ENCODE measurements around the gene PLEKHM3. TPM values are rescaled to one million over a fixed set of nuclear protein-coding genes. Genes with fewer than 3 reads are reported as not detected.

The PLEKHM3 gene
- total RNA-seq, 1 experiment from 2014 or later: 19.9 TPM

DNA sequence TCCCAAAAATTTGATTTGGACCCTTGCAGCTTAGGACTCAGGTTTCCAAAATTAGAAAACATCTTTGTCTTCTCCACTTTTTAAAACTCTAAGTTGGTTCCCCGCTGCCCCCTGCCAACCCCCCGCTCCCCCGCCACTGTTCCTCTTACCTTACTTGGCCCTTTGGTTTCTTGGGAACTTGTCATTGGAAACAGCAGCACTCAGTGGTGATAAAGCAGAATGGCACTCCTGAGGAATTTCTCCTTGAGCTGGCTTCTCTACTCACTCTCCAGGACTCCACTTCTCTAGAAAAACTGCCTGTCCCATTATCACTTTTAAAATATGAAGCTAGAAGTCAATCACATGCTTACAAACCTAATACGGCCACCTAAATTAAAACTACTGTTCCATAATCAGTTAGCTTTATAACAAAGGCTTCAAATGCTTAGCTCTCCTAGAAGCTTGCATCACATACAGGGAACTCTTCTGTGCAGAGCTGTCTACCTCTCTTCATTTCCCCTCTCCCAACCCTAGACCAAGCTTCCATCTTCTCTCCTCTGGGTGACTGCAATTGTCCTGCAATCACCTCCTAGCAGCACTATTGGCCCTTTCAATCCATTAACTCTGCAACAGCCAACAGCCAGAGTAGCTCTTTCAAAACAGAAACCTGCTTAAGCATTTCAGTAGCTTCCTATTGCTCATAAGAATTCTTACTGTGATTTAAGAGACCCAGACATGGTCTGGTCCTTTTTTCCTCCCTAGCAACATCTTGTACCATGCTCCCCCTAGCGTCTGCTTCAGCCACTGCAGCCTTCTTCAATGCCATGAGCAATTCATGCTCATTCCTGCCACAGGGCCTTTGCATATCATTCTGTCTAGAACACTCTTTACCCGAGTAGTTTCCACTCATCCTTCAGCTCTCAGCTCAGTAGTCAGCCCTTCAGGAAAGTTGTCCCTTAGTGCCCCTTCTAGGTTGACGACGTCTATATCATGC is 15.2 kb upstream of the PLEKHM3 start:
- Histone ChIP-seq H3K4me1 (ENCODE audit: low read length) (no peaks in the 10 kb centered on the region; the same call in 1 of the 2 replicates), H3K79me2 (ENCODE audit: low read length) (no peaks in the 10 kb centered on the region), H3K4me2 (ENCODE audit: low read depth, low read length, poor library complexity, severe bottlenecking) (no peak overlapping the region), H3K27ac (ENCODE audit: low read length) (no peak overlapping the region), H4K20me1 (ENCODE audit: insufficient read depth, low read depth, low read length) (no peaks in the 10 kb centered on the region), H3K9me2 (replicated peaks; ENCODE audit: insufficient read depth, low read length) (no peaks in the 10 kb centered on the region), H2AFZ (ENCODE audit: low read length) (no peak overlapping the region), H3K36me3 (ENCODE audit: insufficient read depth, low read length) (no peaks in the 10 kb centered on the region), H3K4me3 (ENCODE audit: low read length) (no peak overlapping the region), H3K9me3 (ENCODE audit: low read length) (no peaks in the 10 kb centered on the region), H3K27me3 (ENCODE audit: low read length) (no peaks in the 10 kb centered on the region), H3K9ac (ENCODE audit: low read length) (no peak overlapping the region)
- peak; percentile 90 for DNase-seq

DNA sequence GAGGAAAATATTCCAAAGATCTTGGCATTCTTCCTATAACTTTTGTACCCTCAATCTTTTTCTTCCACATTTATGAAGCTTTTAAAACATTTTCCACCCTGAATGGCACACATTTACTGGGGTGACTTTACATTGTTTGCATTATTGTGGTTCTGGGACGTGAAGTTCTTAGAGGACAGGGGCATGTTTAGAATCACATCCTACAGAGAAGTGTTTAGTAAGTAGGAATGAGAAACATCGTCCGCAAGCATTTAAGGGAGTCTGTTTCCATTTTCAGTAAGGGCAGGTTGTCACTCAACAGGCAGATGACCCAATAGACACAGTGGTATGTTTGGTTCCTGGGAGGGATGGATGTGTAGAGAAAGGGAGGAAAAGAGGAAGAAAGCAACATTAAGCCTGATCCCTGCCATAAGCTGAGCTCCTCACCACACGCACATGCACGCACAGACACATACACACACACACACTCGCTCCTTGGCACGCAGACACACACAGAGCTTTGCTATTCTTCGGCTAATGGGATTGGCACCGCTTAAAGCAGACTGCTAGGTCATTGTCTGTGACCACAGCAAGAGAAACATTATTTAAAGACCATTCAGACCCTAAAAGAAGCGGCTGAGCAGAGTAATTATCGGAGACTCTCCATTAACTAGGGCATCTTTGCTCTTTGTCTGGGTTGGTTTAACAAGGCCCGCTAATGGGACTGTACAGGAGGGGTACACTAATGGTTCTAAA is 14.2 kb upstream of the PLEKHM3 start:
- Histone ChIP-seq H3K4me1 (ENCODE audit: low read length) (no peaks in the 10 kb centered on the region; the same call in 1 of the 2 replicates), H3K4me3 (ENCODE audit: low read length) (no peak overlapping the region), H3K9ac (ENCODE audit: low read length) (no peak overlapping the region), H3K27ac (ENCODE audit: low read length) (no peak overlapping the region), H3K9me3 (ENCODE audit: low read length) (no peaks in the 10 kb centered on the region), H3K79me2 (ENCODE audit: low read length) (no peaks in the 10 kb centered on the region), H2AFZ (ENCODE audit: low read length) (no peak overlapping the region), H4K20me1 (ENCODE audit: insufficient read depth, low read depth, low read length) (no peaks in the 10 kb centered on the region), H3K36me3 (ENCODE audit: insufficient read depth, low read length) (no peaks in the 10 kb centered on the region), H3K4me2 (ENCODE audit: low read depth, low read length, poor library complexity, severe bottlenecking) (no peak overlapping the region), H3K9me2 (replicated peaks; ENCODE audit: insufficient read depth, low read length) (no peaks in the 10 kb centered on the region), H3K27me3 (ENCODE audit: low read length) (no peaks in the 10 kb centered on the region)
- DNase-seq: no peak

DNA sequence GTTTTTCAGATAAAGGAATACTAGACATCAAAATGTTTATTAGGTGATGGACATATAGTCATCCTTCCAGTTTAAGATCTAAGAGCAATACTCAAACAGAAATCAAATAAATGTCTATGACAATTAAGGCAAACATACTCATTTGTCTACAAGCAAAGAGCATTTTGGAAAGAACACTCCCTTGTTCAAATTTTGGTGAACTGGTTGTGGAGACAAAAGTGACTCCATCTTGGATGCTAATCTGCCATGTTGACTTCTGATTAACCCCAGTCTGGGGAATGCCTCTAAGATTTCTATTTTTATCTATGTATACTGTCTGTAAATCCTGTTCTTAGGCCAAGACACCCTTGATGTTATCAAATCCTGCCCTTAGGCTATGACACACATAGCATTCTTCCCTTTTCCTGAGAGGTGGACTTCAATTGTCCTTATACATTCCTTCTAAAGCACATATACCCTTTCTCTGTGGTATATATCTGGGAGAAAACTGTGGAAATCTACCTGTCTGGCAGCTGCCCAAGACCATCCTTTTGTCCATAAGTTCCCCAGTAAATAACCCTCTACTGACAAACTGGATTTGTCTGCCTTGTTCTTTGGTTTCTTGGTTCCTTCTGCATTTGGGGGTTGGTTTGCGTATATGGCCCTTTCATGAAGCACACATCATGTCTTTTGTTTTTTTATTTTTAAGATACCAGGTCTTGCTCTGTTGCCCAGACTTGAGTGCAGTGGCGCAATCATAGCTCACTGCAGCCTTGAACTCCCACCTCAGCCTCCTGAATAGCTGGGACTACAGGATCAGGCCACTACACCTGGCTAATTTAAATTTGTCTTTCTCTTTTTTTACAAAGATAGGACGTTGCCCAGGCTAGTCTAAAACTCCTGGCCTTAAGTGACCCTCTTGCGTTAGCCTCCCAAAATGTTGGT is 12.5 kb upstream of the PLEKHM3 start:
- no peaks in the 10 kb centered on the region; the same call in 1 of the 2 replicates for H3K4me1 ChIP-seq (ENCODE audit: low read length)
- no peak overlapping the region for H2AFZ ChIP-seq (ENCODE audit: low read length)
- H3K9me3 ChIP-seq (ENCODE audit: low read length): no peaks in the 10 kb centered on the region
- no peak overlapping the region for H3K4me2 ChIP-seq (ENCODE audit: low read depth, low read length, poor library complexity, severe bottlenecking)
- no peaks in the 10 kb centered on the region for H4K20me1 ChIP-seq (ENCODE audit: insufficient read depth, low read depth, low read length)
- H3K9me2 ChIP-seq (replicated peaks; ENCODE audit: insufficient read depth, low read length): no peaks in the 10 kb centered on the region
- no peak for DNase-seq
- H3K27ac ChIP-seq (ENCODE audit: low read length): no peak overlapping the region
- no peaks in the 10 kb centered on the region for H3K79me2 ChIP-seq (ENCODE audit: low read length)
- no peaks in the 10 kb centered on the region for H3K36me3 ChIP-seq (ENCODE audit: insufficient read depth, low read length)
- no peaks in the 10 kb centered on the region for H3K27me3 ChIP-seq (ENCODE audit: low read length)
- no peak overlapping the region for H3K4me3 ChIP-seq (ENCODE audit: low read length)
- H3K9ac ChIP-seq (ENCODE audit: low read length): no peak overlapping the region

DNA sequence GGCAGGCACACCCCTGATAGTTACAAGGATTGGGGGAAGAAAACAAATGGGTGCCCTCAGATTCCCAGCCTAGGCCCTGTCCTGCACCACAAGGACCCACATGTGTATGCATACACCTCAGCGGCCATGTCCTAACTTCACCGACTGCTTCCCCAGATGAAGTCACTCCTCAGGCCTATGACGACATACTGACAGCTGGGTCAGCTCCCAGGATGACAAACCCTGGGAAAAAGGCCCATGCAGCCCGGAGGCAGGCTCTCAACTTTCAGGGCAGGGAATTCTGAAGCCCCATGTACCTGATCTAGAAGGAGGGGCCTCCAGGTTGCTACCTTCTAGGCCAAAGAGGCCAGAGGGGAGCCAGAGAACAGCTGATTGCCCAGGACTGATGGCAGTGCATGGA is 11.0 kb upstream of the PLEKHM3 start:
- DNase-seq: no peak
- Histone ChIP-seq H3K4me1 (ENCODE audit: low read length) (peaks cover 11% of the 10 kb centered on the region), H3K9me3 (ENCODE audit: low read length) (no peaks in the 10 kb centered on the region), H3K27ac (ENCODE audit: low read length) (no peak overlapping the region), H3K79me2 (ENCODE audit: low read length) (no peaks in the 10 kb centered on the region), H3K4me3 (ENCODE audit: low read length) (no peak overlapping the region), H3K36me3 (ENCODE audit: insufficient read depth, low read length) (no peaks in the 10 kb centered on the region), H4K20me1 (ENCODE audit: insufficient read depth, low read depth, low read length) (no peaks in the 10 kb centered on the region), H3K27me3 (ENCODE audit: low read length) (no peaks in the 10 kb centered on the region), H3K9ac (ENCODE audit: low read length) (no peak overlapping the region), H3K9me2 (replicated peaks; ENCODE audit: insufficient read depth, low read length) (no peaks in the 10 kb centered on the region), H2AFZ (ENCODE audit: low read length) (no peak overlapping the region), H3K4me2 (ENCODE audit: low read depth, low read length, poor library complexity, severe bottlenecking) (no peak overlapping the region)

DNA sequence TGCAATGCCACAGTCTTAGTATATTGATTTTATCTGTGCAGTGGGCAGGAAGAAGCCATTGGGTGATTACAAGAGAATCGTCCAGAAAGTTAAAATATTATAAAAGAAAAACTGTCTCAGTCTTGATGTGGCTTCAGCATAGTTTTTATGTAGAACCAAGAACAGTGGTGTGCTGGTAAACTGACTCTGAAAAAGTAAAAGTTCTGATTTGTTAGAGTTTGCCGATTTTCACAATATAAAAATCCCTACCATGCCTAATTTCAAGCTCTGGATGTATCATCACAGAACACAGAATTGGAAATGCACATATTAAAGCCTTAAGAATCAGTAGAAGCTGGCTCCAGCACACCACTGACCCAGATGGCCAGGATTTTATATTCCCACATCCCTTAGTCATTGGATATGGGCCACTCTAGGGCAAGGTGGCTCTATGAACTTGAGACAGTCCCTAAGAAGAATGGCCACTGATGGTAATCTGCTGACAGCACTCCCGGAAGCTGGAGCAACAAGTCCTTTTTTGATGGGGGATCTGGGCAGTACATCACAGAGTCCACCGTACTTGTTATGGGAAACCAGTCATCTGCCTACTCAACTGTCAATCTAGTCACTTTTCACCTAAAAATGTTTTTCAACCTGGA is 9.3 kb upstream of the PLEKHM3 start:
- no peaks in the 10 kb centered on the region for H3K36me3 ChIP-seq (ENCODE audit: insufficient read depth, low read length)
- peaks cover 14% of the 10 kb centered on the region for H3K4me1 ChIP-seq (ENCODE audit: low read length)
- no peaks in the 10 kb centered on the region for H3K27me3 ChIP-seq (ENCODE audit: low read length)
- no peaks in the 10 kb centered on the region for H3K79me2 ChIP-seq (ENCODE audit: low read length)
- no peaks in the 10 kb centered on the region for H4K20me1 ChIP-seq (ENCODE audit: insufficient read depth, low read depth, low read length)
- no peaks in the 10 kb centered on the region for H3K9me2 ChIP-seq (replicated peaks; ENCODE audit: insufficient read depth, low read length)
- H3K4me3 ChIP-seq (ENCODE audit: low read length): no peak overlapping the region
- no peak for DNase-seq
- H2AFZ ChIP-seq (ENCODE audit: low read length): no peak overlapping the region
- no peak overlapping the region for H3K9ac ChIP-seq (ENCODE audit: low read length)
- H3K9me3 ChIP-seq (ENCODE audit: low read length): no peaks in the 10 kb centered on the region
- no peak overlapping the region for H3K27ac ChIP-seq (ENCODE audit: low read length)
- H3K4me2 ChIP-seq (ENCODE audit: low read depth, low read length, poor library complexity, severe bottlenecking): no peak overlapping the region

DNA sequence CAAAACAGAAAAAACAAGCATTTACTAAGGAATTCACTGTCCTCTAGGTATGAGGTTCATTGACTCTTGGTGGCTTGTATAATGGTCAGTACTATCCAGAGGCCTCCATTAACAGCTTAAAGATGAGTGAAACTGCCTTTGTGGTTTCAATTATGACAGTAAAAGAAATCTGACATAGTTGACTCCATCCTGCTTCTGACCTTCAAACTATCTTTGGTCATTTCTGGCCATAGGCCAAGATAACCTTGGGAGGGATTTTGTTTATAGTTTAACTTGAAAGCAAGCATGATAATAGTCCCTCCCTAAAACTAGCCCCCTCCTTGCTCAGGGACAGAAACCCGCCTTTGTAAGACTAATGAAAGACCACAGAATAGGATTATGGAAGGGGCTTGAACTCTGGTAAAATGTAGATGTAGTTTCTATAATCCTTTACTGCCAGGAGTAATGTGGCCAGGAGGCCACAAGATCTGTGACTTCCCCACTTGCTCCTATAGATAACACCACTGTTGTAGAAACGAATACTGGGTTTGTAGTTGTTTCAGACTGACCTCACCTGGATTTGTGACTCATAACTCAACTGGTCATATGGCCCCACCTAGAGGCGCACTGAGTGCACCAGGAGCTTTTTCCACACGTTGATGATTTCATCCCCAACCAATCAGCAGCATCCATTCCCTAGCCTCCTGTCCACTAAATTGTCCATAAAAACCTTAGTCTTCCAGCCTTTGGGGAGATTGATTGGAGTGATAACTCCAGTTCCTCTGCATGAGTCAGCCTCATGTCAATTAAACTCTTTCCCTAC is 8.6 kb upstream of the PLEKHM3 start:
- DNase-seq: peak; percentile 80
- Histone ChIP-seq H3K27me3 (ENCODE audit: low read length) (no peaks in the 10 kb centered on the region), H3K4me2 (ENCODE audit: low read depth, low read length, poor library complexity, severe bottlenecking) (no peak overlapping the region), H4K20me1 (ENCODE audit: insufficient read depth, low read depth, low read length) (no peaks in the 10 kb centered on the region), H2AFZ (ENCODE audit: low read length) (no peak overlapping the region), H3K9me2 (replicated peaks; ENCODE audit: insufficient read depth, low read length) (no peaks in the 10 kb centered on the region), H3K27ac (ENCODE audit: low read length) (no peak overlapping the region), H3K9me3 (ENCODE audit: low read length) (no peaks in the 10 kb centered on the region), H3K9ac (ENCODE audit: low read length) (no peak overlapping the region), H3K79me2 (ENCODE audit: low read length) (no peaks in the 10 kb centered on the region), H3K4me1 (ENCODE audit: low read length) (peaks cover 14% of the 10 kb centered on the region), H3K36me3 (ENCODE audit: insufficient read depth, low read length) (no peaks in the 10 kb centered on the region), H3K4me3 (ENCODE audit: low read length) (no peak overlapping the region)

DNA sequence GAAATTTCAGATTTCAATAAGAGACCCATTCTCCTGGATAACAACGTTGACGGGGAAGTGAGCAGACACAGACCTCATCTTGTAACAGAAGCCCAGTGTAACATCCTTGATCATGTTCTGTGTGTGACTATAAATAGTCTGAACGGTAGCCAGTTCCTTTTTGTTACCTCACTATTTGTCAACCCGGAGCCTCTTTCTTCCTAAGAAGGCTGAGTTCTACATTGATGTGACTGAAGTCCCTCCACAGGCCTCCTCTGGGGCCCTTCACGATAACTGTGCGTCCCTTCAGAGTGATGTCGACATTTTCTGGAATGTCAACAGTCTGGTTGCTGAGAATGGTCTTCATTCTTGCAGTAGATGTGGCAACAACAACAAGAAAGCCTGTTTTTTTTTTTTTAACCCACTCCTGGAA is 6.3 kb upstream of the PLEKHM3 start:
- Histone ChIP-seq H3K27me3 (ENCODE audit: low read length) (no peaks in the 10 kb centered on the region), H3K4me2 (ENCODE audit: low read depth, low read length, poor library complexity, severe bottlenecking) (no peak overlapping the region), H3K4me1 (ENCODE audit: low read length) (peaks cover 14% of the 10 kb centered on the region), H3K4me3 (ENCODE audit: low read length) (no peak overlapping the region), H3K36me3 (ENCODE audit: insufficient read depth, low read length) (no peaks in the 10 kb centered on the region), H3K9me2 (replicated peaks; ENCODE audit: insufficient read depth, low read length) (no peaks in the 10 kb centered on the region), H3K27ac (ENCODE audit: low read length) (no peak overlapping the region), H3K9me3 (ENCODE audit: low read length) (no peaks in the 10 kb centered on the region), H4K20me1 (ENCODE audit: insufficient read depth, low read depth, low read length) (no peaks in the 10 kb centered on the region), H2AFZ (ENCODE audit: low read length) (0 out of 2 replicates have a peak overlapping the region, but pooled peaks have one; percentile 51), H3K9ac (ENCODE audit: low read length) (no peak overlapping the region), H3K79me2 (ENCODE audit: low read length) (no peaks in the 10 kb centered on the region)
- no peak for DNase-seq

Measured in Karpas-422 (cell line).